ENCODE results near the gene GUCY2D.
"Not testable (repeated sequence)": the region's sequence is repeated elsewhere in the genome, so short reads cannot be mapped to it uniquely, and the experiment has no call there.

Gene GUCY2D

DNA sequence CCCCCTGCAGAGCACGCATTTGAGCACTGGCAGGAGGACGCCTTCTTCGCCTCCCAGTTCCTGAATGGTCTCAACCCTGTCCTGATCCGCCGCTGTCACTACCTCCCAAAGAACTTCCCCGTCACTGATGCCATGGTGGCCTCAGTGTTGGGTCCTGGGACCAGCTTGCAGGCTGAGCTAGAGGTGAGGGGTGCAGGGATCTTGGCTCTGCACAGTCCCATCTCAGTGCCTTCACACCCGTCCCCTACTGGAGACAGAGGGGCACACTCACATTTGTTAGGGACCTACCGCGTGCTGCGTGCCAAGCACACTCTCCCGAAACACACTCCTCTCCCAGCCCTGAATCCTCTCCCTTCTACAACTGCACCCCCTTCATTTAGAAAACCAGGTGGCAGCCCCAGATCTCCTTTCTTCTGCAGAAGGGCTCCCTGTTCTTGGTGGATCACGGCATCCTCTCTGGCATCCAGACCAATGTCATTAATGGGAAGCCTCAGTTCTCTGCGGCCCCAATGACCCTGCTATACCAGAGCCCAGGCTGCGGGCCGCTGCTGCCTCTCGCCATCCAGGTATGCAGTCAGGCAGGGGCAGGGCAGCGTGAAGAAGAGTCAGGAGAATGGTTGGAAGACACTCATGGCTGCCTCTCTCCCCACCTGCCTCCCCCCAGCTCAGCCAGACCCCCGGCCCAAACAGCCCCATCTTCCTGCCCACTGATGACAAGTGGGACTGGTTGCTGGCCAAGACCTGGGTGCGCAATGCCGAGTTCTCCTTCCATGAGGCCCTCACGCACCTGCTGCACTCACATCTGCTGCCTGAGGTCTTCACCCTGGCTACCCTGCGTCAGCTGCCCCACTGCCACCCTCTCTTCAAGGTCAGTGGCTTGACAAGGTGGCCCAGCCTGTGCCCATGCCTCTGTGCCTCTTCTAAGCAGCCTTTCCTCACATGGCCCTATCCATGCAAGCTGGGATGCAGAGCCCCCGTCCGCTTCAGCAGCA is 42.7 kb downstream of the GUCY2D start:
- no peak for DNase-seq (ENCODE audit: low read depth, low spot score)

DNA sequence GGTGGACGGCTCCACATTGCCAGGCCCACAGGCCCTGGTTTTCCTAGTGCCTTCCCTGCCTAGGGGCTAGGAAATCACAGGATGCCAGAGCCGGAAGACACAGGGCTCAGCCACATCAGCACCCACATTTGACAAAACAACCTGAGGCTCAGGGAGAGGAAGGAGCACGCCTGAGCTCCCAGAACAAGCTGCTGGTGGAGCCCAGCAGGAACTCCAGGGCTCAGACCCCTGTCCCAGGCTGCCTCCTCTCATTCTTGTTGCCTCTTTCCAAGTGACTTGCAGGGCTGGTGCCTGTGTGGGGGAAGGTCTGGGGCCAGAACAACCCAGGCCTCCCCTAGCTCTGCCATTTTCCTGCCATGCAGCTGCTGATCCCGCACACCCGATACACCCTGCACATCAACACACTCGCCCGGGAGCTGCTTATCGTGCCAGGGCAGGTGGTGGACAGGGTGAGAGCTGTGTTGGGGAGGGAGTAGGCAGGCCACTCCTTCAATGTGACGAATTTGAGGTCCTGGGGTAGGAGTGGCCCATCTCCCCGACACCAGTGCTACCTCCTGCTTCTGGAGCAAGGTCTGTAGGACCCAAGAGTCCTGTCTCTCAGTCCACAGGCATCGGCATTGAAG is 44.0 kb downstream of the GUCY2D start:
- DNase-seq (ENCODE audit: low read depth, low spot score): no peak

DNA sequence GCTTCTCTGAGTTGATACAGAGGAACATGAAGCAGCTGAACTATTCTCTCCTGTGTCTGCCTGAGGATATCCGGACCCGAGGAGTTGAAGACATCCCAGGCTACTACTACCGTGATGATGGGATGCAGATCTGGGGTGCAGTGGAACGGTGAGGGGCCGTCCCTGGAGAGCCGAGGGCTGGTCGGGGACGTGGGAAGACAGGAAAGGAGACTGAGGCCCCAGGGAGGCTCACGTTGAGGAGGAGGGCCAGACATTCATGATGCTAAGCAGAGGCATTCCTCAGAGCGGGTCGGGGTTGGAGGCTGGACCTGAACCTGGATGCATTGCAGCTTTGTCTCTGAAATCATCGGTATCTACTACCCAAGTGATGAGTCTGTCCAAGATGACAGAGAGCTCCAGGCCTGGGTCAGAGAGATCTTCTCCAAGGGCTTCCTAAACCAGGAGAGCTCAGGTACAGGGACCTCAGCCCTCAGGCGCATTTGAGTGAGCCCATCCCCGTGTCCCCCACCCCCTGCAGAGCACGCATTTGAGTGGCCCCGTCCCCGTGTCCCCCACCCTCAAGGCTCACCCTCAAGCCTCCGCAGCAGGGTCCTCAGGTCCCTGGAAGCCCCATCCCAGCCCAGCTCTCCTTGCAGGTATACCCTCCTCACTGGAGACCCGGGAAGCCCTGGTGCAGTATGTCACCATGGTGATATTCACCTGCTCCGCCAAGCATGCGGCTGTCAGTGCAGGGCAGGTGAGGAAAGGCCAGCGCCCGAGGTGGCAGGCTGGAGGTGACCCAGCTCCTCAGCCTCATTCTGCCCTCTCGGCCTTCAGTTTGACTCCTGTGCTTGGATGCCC is 44.7 kb downstream of the GUCY2D start:
- DNase-seq (ENCODE audit: low read depth, low spot score): no peak

DNA sequence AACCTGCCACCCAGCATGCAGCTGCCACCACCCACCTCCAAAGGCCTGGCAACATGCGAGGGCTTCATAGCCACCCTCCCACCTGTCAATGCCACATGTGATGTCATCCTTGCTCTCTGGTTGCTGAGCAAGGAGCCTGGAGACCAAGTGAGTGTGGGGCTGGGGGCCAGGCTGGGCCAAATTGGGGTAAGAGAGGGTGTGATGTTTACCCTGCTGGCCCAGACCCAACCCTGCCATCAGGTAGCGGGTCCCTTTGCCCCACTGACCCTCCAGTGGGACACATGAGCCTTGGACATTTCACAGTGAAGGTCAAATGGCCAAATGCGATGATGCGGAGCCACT is 45.3 kb downstream of the GUCY2D start:
- DNase-seq (ENCODE audit: low read depth, low spot score): no peak

DNA sequence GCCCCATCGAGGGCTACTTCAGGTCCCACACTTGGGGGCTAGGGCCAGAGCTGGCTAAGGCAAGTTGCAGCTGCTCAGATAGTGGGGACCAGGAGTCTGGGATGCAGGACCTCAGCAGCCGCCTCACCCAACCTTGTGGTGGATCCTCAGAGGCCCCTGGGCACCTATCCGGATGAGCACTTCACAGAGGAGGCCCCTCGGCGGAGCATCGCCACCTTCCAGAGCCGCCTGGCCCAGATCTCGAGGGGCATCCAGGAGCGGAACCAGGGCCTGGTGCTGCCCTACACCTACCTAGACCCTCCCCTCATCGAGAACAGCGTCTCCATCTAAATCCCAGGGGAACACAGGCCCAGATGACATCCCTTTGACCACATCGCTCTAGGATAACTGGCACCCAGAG is 45.8 kb downstream of the GUCY2D start:
- DNase-seq (ENCODE audit: low read depth, low spot score): no peak

DNA sequence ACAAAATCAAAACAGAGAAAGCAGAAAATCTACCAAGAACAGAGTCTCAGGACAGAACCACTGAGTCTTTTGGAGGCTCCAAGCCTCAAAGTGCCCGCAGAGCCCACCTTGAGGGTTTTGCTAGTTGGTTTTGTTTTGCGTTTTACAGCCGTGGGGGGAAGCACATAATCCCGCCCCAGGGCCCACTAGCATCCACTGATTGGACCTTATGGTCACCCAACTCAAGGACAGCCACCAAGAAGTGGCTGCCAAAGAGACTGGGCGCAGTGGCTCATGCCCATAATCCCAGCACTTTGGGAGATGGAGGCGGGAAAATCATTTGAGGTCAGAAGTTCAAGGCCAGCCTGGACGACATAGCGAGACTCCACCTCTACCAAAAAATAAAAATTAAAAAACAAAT is 46.3 kb downstream of the GUCY2D start:
- no peak for DNase-seq (ENCODE audit: low read depth, low spot score)

DNA sequence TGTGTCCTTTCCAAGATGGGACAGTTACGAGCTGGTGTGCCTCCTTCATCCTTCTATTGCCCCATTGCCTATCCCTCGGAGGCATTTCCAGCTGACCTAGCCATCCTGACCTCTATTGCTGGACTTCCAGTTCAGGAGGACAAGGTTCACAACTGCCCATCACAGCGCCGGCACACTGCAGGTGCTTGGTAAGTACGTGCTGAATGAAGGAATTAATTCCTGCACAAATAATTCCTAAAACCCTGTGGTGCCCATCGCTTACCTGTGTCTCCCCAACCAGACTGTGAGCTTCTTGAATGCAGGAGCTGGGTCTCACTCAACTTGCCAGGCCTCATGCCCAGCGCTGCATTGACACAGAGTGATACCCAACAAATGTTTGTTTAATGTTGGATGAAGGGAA is 49.4 kb downstream of the GUCY2D start:
- no peak for DNase-seq (ENCODE audit: low read depth, low spot score)

DNA sequence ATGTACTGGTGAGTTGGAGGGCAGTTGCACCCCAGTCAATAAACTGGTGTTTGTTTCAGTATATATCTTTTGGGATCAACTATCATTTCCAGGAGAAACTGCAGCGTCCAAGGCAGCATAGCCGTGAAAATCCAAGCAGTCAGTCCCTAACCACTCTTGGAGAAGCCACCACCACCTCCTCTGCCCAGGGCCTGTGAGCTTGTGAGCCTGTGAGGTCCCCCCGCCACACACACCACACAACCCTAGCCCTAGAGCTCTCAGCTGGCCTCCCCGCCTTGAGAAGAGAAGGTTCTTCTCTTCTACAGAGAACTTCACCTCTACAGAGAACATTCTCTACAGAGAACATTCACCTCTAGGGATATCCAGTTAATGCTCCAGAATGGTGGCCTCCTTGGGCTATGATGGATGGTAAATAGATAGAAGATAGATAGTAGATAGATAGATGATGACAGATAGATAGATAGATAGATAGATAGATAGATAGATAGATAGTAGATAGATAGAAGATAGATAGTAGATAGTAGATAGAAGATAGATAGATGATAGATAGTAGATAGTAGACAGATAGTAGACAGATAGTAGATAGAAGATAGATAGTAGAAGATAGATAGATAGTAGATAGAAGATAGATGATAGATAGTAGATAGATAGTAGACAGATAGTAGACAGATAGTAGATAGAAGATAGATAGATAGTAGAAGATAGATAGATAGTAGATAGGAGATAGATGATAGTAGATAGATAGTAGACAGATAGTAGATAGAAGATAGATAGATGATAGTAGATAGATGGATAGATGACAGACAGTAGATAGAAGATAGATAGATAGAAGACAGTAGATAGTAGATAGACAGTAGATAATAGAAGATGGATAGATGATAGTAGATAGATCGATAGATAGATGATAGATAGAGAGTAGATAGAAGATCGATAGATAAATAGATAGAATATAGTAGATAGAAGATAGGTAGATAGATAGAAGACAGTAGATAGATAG is 50.1 kb downstream of the GUCY2D start:
- DNase-seq (ENCODE audit: low read depth, low spot score): no peak

DNA sequence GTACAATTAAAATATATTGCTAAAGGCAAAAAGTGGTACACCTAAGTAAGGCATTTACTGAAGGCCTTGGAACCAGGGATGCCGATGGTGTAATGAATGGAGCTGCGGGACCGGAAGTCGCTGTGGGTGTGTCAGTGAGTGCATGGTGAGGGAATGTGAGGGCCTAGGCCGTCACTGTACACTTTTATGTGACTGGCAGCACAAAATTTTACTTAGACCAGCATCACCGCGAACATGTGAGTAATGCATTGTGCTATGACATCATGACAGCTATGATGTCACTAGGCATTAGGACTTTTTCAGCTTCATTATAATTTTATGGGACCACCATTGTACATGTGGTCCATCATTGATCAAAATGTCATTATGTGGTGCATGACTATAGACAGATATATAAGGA is 51.2 kb downstream of the GUCY2D start:
- DNase-seq (ENCODE audit: low read depth, low spot score): no peak

DNA sequence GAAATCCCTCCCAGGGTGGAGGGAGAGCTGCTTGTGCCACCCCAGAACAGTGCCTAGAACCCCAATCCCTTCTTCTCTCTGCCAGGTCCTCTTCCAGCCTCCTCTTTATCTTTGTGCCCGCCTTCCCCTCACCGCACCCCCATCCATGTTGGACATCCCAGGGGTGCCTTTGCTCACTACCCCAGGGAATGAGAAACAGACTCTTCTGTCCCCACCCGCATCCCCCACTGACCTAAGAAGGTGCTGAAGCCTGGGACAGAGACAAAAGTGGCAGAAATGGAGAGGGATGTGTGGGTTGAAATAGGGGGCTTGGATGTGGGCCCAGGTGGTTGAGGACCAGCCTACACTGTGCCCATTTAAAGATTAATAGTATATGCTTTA is 53.4 kb downstream of the GUCY2D start:
- no peak for DNase-seq (ENCODE audit: low read depth, low spot score)

DNA sequence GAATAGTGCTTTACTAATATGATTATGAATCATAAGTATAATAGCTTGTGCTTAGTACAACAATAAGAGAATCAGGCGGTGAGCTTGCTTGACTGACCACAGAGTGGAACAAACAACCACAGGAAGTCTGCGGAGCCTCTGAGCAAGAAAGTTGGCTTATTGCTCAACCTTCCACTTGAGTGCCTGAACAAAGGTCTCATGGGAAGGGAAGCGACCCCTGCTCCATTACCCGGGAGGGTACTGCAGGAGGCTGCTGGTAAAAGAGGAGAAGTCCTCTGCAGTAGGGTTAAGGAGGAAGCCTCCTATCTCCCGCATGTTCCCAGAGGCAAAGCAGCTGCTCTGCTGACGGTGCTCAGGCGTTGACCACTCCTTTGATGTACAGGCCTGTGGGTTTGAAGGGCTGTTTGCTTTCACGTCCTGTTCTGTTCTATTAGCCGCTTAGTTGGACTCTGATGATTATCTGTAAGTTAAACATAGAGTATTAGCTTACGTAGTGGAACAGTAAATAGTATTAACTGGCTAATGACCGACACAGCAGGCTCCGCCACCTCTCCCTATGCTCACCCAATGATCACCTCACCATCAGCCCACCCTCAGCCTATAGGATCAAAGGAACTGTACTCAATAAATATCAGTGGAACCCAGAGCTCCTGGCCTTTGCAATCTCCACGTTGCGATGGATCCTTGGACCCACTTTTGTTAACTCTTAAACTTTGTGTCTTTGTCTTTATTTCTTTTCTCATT is 54.0 kb downstream of the GUCY2D start:
- DNase-seq (ENCODE audit: low read depth, low spot score): no peak

DNA sequence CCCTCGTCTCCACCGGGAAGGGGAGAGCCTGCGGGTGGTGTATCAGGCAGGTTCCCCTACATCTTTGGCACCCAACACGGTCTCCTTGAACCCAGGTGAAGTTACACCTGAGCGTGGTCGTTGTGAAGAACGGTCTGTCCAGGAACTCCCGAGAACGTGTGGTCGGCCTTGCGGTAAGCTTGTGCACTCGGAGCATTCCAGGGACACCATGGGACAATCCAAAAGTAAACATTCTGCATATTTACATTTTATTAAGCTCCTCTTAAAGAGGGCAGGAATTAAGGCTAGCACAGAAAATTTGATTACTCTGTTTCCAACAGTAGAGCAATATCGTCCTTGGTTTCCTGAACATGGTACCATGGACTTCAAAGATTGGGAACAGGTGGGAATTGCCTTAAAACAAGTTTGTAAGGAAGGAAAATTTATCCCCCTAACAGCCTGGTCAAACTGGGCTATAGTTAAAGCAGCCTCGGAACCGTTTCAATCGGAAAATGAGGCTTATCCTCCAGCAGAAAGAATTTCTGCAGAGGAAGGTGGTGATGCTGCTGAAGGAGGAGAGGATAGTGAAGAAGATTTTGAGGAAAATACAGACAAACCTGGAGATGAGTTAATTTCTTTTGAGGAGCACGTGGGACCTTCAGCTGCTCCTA is 54.7 kb downstream of the GUCY2D start:
- DNase-seq (ENCODE audit: low read depth, low spot score): no peak

DNA sequence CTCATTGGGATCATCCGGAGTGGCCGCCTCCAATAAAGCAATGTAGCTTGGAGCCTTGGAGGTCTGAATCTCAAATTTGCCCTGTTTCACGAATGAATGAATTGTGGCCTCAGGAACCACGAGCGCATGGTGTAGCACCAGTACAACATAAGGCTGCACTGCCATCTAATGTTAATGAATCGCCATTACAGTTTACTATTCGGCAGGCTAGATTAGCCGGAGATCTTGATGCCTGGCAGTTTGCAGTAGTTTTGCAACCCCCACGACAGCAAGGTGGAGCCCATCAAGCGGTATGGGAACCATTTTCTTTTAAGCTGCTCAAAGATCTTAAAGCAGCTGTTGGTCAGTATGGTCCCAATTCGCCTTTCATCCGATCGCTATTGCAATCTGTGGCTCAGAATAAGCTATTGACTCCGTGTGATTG is 55.3 kb downstream of the GUCY2D start:
- peak; percentile 13 for DNase-seq (ENCODE audit: low read depth, low spot score)

DNA sequence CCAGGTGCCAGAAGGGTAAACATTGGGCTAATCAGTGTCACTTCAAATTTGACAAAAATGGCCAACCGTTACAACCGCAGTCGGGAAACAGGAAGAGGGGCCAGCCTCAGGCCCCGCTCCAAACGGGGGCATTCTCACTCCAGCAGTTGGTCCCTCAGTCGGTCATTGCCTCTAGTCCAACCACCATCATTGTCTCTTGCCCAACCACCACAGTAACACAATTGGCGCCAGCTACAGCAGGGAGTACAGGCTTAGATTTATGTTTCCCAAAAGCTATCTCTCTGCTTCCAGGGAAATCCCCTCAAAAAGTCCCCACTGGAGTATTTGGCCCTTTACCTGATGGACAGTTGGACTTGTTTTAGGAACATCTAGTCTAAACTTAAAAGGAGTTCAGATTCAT is 56.7 kb downstream of the GUCY2D start:
- DNase-seq (ENCODE audit: low read depth, low spot score): no peak

DNA sequence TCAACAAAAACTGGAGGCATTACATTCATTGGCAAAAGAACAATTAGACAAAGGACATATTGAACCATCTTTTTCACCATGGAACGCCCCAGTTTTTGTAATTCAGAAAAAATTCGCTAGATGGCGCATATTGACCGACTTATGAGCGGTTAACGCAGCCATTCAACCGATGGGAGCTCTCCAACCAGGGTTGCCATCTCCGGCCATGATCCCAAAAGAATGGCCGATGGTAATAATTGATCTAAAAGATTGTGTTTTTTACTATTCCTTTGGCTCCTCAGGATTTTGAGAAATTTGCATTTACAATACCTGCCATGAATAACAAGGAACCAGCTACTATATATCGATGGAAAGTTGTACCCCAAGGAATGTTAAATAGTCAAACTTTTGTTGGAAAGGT is 57.9 kb downstream of the GUCY2D start:
- peak; percentile 23 for DNase-seq (ENCODE audit: low read depth, low spot score)

DNA sequence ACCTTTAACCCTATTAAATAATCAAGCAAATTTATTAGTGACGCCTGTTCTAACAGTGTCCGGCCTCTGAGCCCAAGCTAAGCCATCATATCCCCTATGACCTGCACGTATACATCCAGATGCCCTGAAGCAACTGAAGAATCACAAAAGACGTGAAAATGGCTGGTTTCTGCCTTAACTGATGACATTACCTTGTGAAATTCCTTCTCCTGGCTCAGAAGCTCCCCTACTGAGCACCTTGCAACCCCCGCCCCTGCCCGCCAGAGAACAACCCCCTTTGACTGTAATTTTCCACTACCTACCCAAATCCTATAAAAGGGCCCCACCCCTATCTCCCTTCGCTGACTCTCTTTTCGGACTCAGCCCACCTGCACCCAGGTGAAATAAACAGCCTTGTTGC is 59.4 kb downstream of the GUCY2D start:
- not testable (repeated sequence) for DNase-seq (ENCODE audit: low read depth, low spot score)

DNA sequence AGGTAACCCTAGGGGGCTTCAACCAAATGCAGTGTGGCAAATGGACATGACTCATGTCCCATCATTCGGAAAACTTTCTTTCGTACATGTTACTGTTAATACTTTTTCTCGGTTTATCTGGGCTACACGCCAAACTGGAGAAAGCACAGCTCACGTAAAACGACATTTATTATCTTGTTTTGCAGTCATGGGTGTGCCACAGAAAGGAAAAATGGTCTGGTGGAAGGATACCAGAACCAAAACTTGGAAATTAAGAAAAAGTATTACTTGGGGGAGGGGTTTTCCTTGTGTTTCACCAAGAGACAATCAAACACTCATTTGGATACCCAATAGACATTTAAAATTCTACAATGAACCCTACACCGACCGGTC is 60.0 kb downstream of the GUCY2D start:
- DNase-seq (ENCODE audit: low read depth, low spot score): no peak

DNA sequence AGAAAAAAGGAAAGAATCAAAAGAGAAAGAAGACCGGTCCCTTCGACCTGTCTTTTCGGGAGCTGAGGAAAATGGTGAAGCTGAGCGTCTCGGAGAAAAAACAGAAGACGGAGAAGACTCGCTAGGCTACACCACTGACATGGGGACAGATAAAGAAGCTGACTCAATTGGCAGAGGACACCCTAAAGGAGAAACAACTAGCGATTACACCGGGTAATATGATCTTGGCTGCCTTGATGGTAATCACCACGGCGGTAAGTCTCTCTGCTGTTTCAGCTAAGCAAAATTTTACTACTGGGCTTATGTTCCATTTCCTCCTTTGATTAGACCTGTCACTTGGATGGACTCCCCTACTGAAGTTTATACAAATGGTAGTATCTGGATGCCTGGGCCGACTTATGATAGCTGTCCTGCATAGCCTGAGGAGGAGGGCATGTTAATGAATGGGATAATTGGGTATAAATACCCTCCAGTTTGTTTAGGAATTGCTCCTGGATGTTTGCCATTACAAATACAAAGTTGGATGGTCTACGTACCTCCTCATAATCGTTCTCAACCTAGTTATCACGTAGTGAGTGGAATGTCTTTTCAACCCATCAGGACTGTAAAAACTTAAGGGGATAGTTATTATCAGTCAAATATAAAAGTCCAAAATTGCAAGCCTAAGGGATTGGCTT is 60.5 kb downstream of the GUCY2D start:
- DNase-seq (ENCODE audit: low read depth, low spot score): no peak

DNA sequence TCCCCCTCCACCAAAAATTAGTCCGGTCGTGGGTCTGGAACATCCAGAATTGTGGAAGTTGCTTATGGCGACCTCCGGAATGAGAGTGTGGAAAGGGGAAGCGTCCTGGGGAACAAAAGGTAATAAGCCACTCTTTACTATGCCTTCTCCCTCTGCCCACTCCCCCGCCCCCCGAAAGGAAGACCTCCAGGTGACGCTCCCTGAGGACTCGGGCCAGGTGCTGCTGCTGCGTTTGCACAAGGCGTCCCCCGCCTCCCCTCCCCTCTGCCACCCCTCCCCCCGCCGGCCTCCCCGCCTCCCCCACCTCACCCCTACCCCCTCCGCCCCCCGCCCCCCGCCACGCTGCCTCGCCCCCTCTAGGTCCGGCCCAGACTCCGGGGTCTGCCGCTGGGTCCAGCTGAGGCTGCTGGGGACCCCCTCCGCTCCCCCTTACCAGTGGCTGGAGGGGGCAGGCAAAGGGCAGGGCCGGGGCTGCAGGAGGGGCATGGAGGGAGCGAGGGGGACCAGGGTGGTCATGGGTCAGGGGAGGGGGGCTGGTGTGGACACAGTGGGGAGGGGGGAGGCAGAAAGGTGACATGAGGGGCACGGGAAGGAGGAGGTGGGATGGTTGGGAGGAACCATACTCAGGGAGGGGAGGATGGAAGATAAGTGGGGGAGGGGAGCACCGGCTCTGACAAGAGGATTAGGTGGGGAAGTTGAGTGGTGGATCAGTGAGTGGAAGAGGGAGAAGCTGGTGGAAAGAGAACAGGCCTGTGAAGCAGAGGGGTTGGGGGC is 61.5 kb downstream of the GUCY2D start:
- DNase-seq (ENCODE audit: low read depth, low spot score): no peak
